COLO668 (cell line): ENCODE results near the gene EXOC4.

Experiments
- DNase-seq: peaks from one replicate; lab custom pipeline; 2025; ENCODE audit not compliant: unreplicated experiment; lab: John Stamatoyannopoulos, UW

The EXOC4 gene

DNA sequence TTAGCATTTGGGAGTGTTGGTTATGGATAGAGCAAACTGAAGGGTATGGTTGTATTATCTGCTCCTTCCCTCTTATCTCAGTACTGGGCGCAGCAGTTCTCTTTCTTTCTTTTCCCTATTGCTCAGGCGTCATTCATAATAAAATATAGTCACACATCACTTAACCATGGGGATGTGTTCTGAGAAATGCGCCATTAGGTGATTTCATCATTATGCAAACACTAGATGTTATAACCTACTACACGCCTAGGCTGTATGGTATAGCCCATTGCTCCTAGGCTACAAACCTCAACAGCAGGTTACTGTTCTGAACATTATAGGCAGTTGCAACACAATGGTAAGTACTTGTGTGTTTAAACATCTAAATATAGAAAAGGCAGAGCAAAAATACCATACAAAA lies 401.7 kb downstream of the EXOC4 start:
- no peak for DNase-seq

- DNase-seq: no peak
These were observed 409.4 kb downstream of the EXOC4 start for GRCh38 chr7:133662276-133662675.

DNA sequence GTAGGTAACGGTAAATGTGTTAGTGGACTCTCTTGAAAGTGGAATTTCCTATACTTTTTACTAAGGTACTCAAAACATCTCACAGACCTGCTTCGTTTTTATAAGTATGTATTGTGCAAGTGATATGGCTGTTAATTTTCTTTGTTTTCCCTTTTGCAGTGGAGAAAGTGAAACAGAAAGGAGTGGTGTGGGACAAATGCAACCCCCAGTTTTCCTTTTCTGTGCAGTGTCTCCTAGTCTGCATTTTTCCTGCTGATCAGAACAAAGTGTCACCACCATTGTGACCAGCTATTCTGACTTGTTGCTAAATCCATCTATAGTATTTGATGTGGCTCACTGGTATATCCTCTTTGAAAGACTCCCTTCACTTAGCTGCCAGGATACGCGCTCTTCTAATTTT lies 410.0 kb downstream of the EXOC4 start:
- no peak for DNase-seq

DNA sequence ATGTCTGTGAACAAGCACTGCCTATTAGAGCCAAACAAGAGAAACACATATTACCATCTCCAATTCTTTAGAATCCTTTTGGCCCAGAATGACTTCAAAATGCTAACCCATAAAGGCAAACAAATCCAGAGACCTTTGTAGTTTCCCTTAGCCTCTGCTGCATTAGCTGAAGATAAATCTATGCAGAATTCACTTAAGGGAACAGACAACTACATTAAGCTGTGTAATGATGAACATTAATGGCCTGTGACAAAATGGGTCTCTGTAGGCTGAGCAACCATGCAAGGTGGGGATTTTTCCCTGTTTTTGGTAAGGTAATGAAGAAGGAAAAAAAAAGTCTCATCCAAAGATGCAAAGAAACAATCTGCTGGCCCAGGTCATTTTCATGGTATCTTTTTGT lies 411.6 kb downstream of the EXOC4 start:
- DNase-seq: no peak

GRCh38 chr7:133668296-133669060 lies 415.6 kb downstream of the EXOC4 start:
- no peak for DNase-seq

DNA sequence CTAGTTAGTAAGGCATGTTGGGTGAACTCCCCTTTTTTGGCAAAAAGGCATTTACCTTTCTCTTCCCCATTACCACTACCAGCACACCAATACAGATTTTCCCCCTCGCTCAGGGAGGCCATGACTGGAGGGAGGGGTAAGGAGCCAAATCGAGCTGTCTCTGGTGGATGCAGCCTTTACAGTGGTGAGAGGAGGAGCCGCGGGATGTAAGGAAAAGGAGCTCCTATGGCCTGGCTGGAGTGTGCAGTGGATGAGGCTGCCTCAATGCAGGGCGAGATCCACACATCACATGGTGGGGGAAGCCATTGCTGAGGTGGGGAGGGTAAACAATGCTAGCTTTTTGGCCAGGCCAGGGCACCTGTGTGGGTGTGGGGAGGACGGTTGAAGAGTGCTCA lies 416.2 kb downstream of the EXOC4 start:
- DNase-seq: no peak

- DNase-seq: no peak
These were observed 417.4 kb downstream of the EXOC4 start for GRCh38 chr7:133670250-133670649.

- DNase-seq: no peak
These were observed 420.0 kb downstream of the EXOC4 start for GRCh38 chr7:133672866-133673265.

GRCh38 chr7:133674079-133674763 lies 421.3 kb downstream of the EXOC4 start:
- no peak for DNase-seq

- no peak for DNase-seq
These were observed 422.8 kb downstream of the EXOC4 start for GRCh38 chr7:133675510-133676218.

DNA sequence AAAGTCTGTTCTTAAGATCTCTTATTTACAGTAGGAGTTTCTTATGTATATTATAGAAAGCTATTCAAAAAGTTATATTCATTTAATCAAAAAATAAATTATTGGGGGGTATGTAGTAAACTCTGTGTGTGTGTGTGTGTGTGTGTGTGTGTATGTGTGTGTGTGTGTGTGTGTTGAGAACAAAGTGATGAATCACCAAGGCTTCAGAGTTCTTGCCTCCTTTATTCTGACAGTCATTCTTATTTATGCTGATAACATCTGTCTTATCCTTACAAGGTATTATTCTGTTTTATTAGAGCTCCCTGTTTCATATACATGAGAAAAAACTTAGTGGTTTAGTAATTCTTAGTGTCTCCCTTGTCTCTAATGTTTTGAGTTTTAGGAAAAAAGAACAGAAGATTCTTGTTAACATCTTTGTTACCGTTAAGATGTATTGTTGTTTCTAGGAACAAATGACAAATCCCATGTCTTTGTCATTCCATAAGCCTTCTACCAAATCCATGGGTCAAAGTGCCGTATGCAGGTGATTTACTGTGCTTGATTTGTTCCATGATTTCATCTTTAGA lies 424.0 kb downstream of the EXOC4 start:
- DNase-seq: no peak

DNA sequence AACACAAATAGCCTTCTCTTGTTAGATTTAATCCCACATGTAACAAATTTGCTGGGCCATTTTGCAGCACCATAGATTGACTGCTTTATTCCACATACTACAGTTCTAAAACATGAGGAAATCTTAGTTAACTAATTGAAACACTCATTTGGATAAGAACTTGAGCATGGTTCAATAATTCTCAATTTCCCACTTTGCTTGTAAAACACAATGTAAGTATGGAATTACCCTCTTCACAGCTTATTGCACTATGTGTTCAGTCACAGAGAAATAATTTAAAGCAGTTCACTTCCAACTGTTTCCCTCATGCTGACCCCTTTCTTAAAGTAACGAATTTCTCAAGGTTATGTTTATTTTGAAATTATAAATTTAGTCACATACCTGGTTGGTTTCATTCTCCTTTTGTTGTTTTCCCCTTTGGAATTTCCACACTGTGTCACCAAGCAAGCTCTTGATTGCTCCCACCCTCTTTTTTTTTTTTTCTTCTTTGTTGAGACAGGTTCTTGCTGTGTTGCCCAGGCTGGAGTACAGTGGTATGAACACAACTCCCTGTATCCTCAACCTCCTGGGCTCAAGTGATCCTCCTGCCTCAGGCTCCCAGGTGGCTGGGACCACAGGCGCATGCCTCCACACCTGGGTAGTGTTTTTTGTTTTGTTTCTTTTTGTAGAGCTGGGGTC lies 425.4 kb downstream of the EXOC4 start:
- no peak for DNase-seq

- DNase-seq: no peak
These were observed 427.1 kb downstream of the EXOC4 start for GRCh38 chr7:133679977-133680376.

- no peak for DNase-seq
These were observed 428.7 kb downstream of the EXOC4 start for GRCh38 chr7:133681529-133681928.

GRCh38 chr7:133682364-133683181 lies 429.7 kb downstream of the EXOC4 start:
- DNase-seq: peak; percentile 5

- no peak for DNase-seq
These were observed 430.2 kb downstream of the EXOC4 start for GRCh38 chr7:133683182-133683454.

GRCh38 chr7:133688483-133689239 lies 435.8 kb downstream of the EXOC4 start:
- DNase-seq: no peak

DNA sequence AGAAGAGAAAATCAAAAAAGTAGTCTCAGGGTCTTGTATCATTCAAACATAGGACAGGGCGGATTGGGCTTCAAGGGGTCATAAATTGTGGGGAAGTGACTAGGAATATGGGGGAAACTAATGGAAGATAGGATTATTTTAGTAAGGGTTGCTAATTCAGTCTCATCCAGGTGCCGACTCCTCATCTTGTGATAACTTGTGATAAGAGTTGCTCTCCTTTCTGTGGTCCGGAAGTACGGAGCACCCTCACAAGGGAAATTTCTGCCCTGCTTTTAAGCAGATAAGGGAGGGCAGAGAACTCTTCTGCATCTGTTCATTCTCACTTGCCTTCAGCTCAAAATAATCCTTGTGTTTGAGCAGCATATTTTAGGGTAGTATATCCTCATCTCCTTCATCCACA lies 437.9 kb downstream of the EXOC4 start:
- DNase-seq: no peak

GRCh38 chr7:133691727-133692610 lies 439.1 kb downstream of the EXOC4 start:
- no peak for DNase-seq
